ENCODE results near the gene SLC1A7. TPM values are rescaled to one million over a fixed set of nuclear protein-coding genes. Genes with fewer than 3 reads are reported as not detected.

The SLC1A7 gene
- total RNA-seq, 2 donors from 2014 or later: not detected

DNA sequence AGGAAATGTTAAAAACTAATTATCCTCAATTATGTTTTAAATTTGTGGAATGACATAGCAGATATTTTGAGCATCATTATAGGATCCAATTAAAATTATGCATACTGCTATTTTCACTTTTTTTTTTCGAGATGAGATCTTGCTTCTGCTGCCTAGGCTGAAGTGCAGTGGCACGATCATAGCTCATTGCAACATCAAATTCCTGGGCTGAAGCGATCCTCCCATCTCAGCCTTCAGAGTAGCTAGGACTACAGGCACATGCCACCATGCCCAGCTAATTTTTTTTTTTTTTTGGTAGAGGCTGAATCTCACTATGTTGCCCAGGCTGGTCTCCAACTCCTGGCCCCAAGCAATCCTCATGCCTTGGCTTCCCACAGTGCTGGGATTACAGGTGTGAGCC is 11.3 kb upstream of the SLC1A7 start:
- Mint-ChIP-seq H3K36me3 (ENCODE audit: insufficient read depth in 2 of 2) (no peaks in the 10 kb centered on the region), H3K9me3 (no peaks in the 10 kb centered on the region), H3K27me3 (ENCODE audit: low read depth) (no peaks in the 10 kb centered on the region), H3K27ac (no peak overlapping the region), H3K4me1 (ENCODE audit: low read depth) (no peaks in the 10 kb centered on the region), H3K4me3 (no peak overlapping the region)
- DNase-seq (no peak), ATAC-seq (replicated peaks in 1 of 2) (no peak)

DNA sequence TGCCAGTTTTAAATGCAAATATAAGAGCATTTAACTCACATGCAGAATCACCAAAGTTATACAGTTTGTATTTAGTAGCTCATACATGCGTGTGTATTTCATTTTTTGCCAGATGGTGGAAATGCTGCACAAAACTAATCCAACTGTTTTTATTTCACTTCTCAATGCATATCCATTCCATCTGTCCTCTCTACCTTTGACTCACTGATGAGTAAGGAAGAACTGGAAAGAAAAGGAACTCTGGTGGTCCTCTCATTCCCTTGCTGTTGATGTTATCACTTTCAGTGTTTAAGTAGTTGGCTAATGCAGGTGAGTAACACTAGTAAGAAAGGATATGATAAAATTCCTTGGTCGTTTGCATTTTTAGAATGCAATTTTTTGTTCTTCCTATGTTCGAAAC is 5.7 kb upstream of the SLC1A7 start:
- no peaks in the 10 kb centered on the region for H3K4me1 Mint-ChIP-seq (ENCODE audit: low read depth)
- DNase-seq (no peak), ATAC-seq (replicated peaks in 1 of 2) (no peak)
- no peaks in the 10 kb centered on the region for H3K27me3 Mint-ChIP-seq (ENCODE audit: low read depth)
- H3K27ac Mint-ChIP-seq: no peak overlapping the region
- no peak overlapping the region for H3K4me3 Mint-ChIP-seq
- H3K36me3 Mint-ChIP-seq (ENCODE audit: insufficient read depth in 2 of 2): no peaks in the 10 kb centered on the region
- H3K9me3 Mint-ChIP-seq: no peaks in the 10 kb centered on the region

DNA sequence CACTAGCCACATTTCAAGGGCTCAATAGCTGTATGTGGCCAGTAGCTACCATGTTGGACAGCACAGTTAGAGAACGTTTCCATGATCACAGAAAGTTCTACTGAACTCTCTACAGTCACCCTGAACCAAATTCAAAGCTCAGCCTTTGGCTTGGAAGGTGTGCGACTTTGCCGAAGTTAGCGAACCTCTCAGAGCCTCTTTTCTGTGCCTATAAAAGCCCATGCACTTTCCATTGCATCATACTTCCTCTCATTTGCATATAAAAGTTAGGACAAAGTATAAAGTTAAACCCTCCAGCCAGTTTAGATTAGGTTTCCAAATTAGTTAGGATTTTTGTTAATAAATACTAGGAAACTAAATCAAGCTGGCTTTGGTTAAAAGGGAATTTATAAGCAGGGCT is 4.7 kb upstream of the SLC1A7 start:
- Mint-ChIP-seq H3K4me3 (no peak overlapping the region), H3K36me3 (ENCODE audit: insufficient read depth in 2 of 2) (no peaks in the 10 kb centered on the region), H3K4me1 (ENCODE audit: low read depth) (no peaks in the 10 kb centered on the region), H3K27ac (no peak overlapping the region), H3K27me3 (ENCODE audit: low read depth) (no peaks in the 10 kb centered on the region), H3K9me3 (no peaks in the 10 kb centered on the region)
- DNase-seq: no peak
- ATAC-seq (replicated peaks in 1 of 2): no peak

DNA sequence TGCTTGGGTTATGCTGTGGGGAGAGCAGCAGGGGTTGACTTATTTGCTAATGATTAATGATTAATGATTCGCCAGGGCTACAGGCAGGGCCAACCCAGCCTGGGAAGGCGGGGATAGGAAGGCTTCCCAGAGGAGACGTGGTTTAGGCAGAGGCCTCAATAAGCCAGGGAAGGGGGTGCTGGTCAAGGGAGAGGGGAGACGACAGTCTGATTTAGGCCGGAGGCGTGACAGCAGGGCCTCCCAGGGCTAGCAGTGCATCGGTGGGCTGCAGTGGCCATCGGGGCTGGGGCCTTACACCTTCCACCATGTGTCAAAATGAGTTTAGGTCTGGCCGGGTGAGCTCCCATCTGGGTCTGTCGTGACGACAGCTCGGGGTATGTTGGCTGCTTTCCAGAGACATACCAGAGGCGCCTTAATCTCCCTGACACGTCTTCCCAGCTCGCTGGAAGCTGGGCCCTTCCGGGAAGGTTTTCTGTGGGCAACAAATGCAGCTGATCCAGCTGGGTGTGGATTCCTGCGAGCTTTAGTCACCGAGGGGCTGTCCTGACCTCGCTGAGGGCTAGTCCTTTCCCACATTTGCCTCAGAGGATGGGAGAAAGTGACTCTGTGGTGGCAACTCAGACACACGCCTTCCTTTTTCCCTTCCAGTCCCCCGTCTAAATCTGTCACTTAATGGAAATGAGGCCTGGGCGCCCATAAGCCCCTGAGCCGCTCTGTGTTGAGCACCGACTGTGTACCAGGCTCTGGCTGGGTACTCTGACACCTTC is 3.7 kb upstream of the SLC1A7 start:
- H3K4me3 Mint-ChIP-seq: no peak overlapping the region
- ATAC-seq (replicated peaks in 1 of 2): no peak
- H3K9me3 Mint-ChIP-seq: no peaks in the 10 kb centered on the region
- no peaks in the 10 kb centered on the region for H3K36me3 Mint-ChIP-seq (ENCODE audit: insufficient read depth in 2 of 2)
- H3K27ac Mint-ChIP-seq: no peak overlapping the region
- H3K4me1 Mint-ChIP-seq (ENCODE audit: low read depth): no peaks in the 10 kb centered on the region
- DNase-seq: no peak
- H3K27me3 Mint-ChIP-seq (ENCODE audit: low read depth): no peaks in the 10 kb centered on the region

DNA sequence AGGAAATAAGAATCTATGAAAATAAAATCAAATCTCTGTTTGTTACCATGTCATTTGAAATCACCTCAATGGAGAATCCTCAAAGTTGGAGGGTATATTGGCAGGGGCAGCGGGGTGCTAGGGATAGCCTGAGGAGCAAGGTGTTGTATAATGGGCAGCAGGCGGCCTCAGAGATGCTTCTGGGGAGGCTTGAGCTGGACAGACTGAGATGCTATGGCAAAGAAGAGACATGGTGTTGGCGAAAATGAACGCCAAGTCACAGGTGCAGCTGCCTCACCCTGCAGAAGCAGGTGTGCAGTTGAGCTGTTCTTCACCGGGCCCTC is 3.1 kb upstream of the SLC1A7 start:
- Mint-ChIP-seq H3K36me3 (ENCODE audit: insufficient read depth in 2 of 2) (no peaks in the 10 kb centered on the region), H3K9me3 (no peaks in the 10 kb centered on the region), H3K4me1 (ENCODE audit: low read depth) (no peaks in the 10 kb centered on the region), H3K4me3 (no peak overlapping the region), H3K27ac (no peak overlapping the region), H3K27me3 (ENCODE audit: low read depth) (no peaks in the 10 kb centered on the region)
- DNase-seq: no peak
- ATAC-seq (replicated peaks in 1 of 2): no peak

DNA sequence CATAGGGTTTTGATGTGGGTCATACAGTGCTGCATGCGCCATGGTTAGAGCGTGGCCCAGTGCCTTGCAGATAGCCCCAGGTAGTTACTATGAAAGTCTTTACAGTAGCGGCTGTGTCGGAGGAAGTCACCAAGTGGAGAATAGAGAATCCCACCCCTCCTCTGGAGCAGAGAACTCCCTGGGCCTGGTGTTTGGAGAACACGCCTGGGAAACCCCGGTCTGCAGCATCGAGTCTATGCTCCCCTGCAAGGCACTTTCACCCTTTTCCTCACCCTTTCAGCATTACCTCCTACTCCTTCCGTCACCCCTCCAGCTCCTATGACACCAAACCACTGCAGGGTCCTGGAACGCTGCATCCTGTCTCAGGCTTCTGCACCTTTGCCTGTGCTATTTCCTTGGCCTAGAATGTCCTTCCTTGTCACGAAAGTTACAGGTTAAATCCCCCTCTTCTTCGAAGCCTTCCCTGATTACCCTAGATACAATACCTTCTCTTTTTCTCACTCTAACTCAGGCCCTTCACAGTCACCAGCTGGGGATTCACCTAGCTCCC is 2.7 kb upstream of the SLC1A7 start:
- no peaks in the 10 kb centered on the region for H3K4me1 Mint-ChIP-seq (ENCODE audit: low read depth)
- no peaks in the 10 kb centered on the region for H3K9me3 Mint-ChIP-seq
- H3K36me3 Mint-ChIP-seq (ENCODE audit: insufficient read depth in 2 of 2): no peaks in the 10 kb centered on the region
- no peak overlapping the region for H3K27ac Mint-ChIP-seq
- no peak for ATAC-seq (replicated peaks in 1 of 2)
- no peaks in the 10 kb centered on the region for H3K27me3 Mint-ChIP-seq (ENCODE audit: low read depth)
- DNase-seq: no peak
- H3K4me3 Mint-ChIP-seq: no peak overlapping the region

DNA sequence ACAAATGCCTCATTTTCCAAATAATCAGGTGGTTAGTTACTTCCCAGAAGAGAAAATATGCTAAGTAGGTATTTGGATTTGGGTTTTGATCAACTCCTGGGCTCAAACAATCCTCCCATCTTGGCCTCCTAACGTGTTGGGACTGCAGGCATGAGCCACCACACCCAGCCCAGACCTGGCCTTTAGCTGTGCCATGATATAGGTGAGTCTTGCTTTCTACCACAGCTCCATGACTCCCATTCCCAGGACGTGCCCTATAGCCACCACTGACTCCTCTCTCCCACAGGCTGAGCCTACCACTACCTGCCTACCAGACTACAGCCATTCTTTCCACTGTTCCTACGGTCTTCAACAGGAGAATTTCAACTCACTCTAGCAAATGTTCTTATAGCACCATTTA is 1.8 kb upstream of the SLC1A7 start:
- ATAC-seq (replicated peaks in 1 of 2): no peak
- Mint-ChIP-seq H3K4me1 (ENCODE audit: low read depth) (no peaks in the 10 kb centered on the region), H3K9me3 (no peaks in the 10 kb centered on the region), H3K36me3 (ENCODE audit: insufficient read depth in 2 of 2) (no peaks in the 10 kb centered on the region), H3K27me3 (ENCODE audit: low read depth) (no peaks in the 10 kb centered on the region), H3K4me3 (no peak overlapping the region), H3K27ac (no peak overlapping the region)
- DNase-seq: no peak

DNA sequence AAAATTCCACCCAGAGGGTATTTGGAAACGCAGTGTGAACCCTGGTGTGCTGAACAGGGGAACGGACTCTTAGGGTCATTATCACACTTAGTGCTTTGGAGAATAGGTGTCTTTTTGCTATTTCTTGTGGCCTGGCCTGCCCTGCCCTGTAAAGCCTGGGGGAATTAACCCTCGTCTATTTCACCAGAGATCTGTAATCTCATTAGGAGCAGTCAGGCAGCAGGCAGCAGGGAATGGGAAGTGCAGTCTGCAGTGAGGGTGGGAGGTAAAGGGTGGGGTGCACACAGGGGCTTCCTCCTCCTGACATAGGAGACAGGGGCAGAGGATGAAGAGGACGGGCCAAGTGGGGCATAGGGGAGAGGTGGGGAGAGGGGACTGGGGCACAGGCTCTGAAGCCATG is 1.1 kb upstream of the SLC1A7 start:
- Mint-ChIP-seq H3K9me3 (no peaks in the 10 kb centered on the region), H3K4me1 (ENCODE audit: low read depth) (no peaks in the 10 kb centered on the region), H3K36me3 (ENCODE audit: insufficient read depth in 2 of 2) (peaks cover 0 to 2% of the 10 kb centered on the region in 2 donors), H3K27ac (no peak overlapping the region), H3K4me3 (no peak overlapping the region), H3K27me3 (ENCODE audit: low read depth) (no peaks in the 10 kb centered on the region)
- ATAC-seq (replicated peaks in 1 of 2): no peak
- DNase-seq: no peak

DNA sequence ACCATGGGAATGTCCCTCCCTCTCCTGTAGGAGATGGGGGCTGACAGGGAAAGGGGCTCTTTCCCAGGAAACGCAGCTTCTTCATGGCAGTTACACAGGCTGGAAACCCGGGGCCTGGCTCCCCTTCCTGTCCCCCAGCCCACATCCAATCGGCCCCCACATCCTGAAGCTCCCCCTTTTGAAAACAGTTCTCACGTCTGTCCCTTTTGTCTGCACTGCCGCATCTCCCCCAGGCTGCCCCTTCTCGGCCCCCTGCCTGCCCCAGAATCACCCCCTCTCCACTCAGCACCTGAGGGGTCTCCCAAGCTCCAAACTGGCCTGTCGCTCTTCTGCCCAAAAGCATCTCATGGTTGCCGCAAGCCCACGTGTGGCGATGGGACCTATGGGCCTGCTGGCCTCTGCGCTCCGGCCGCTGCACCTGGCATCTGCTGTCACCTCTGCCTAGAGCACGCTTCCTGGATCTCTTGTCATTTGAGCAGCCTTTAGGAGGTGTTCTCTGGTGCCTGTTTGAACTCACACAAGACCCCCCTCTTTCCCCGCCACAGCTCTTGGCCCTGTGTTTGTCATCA is 867 bp downstream of the SLC1A7 start:
- ATAC-seq (replicated peaks in 1 of 2): no peak

DNA sequence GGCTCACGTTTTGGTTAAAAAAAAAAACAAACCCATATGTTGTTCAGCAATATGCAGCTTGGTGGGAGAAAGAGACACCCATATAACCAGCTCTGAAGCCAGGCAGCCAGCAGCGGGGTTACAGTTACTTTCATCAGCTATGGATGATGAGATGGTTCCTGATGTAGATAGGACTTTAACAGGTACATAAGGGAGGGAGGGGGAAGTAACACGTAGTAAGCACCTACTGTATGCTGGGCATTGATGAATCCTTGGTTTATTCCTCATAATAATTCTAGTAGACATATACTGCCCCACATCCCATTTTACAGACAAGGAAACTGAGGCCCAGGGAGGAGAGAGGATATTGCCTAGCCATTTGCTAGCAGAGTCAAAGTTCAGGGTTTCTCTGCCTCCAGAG is 2.0 kb downstream of the SLC1A7 start:
- H3K27me3 Mint-ChIP-seq (ENCODE audit: low read depth): no peaks in the 10 kb centered on the region
- DNase-seq (no peak), ATAC-seq (replicated peaks in 1 of 2) (no peak)
- peaks cover 5% of the 10 kb centered on the region for H3K4me1 Mint-ChIP-seq (ENCODE audit: low read depth)
- no peak overlapping the region for H3K4me3 Mint-ChIP-seq
- no peak overlapping the region for H3K27ac Mint-ChIP-seq
- peaks cover 8 to 9% of the 10 kb centered on the region in 2 donors for H3K9me3 Mint-ChIP-seq
- H3K36me3 Mint-ChIP-seq (ENCODE audit: insufficient read depth in 2 of 2): peaks cover 6 to 11% of the 10 kb centered on the region in 2 donors

More for the DNA sequence above, 867 bp downstream of the SLC1A7 start:
- Mint-ChIP-seq H3K27me3 (ENCODE audit: low read depth) (no peaks in the 10 kb centered on the region), H3K9me3 (peaks cover 8 to 9% of the 10 kb centered on the region in 2 donors), H3K36me3 (ENCODE audit: insufficient read depth in 2 of 2) (peaks cover 6 to 11% of the 10 kb centered on the region in 2 donors), H3K4me1 (ENCODE audit: low read depth) (peaks cover 5% of the 10 kb centered on the region), H3K27ac (no peak overlapping the region), H3K4me3 (no peak overlapping the region)
- no peak for DNase-seq

DNA sequence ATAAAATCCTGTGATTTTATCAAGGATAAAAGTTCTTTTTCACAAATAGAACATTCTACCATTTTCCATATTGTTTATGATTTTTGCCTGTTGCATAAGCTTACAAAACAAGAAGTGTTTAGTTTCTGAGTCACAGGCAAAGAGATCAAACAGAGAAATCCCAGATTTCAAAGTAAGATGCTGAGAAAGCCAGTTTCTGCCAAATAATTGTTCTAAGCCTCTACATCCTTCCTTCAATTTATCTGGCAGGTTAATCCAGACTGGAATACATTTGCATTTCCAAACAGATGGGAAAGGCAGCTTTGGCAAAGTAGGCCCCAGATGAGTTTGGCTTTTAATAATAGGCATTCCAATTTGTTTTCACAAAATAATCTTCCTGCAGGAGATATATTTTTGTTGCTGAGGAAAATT is 2.5 kb downstream of the SLC1A7 start:
- Mint-ChIP-seq H3K36me3 (ENCODE audit: insufficient read depth in 2 of 2) (peaks cover 6 to 11% of the 10 kb centered on the region in 2 donors), H3K27me3 (ENCODE audit: low read depth) (no peaks in the 10 kb centered on the region), H3K4me3 (no peak overlapping the region), H3K9me3 (peaks cover 8 to 9% of the 10 kb centered on the region in 2 donors), H3K4me1 (ENCODE audit: low read depth) (peaks cover 5% of the 10 kb centered on the region), H3K27ac (no peak overlapping the region)
- no peak for DNase-seq
- no peak for ATAC-seq (replicated peaks in 1 of 2)

DNA sequence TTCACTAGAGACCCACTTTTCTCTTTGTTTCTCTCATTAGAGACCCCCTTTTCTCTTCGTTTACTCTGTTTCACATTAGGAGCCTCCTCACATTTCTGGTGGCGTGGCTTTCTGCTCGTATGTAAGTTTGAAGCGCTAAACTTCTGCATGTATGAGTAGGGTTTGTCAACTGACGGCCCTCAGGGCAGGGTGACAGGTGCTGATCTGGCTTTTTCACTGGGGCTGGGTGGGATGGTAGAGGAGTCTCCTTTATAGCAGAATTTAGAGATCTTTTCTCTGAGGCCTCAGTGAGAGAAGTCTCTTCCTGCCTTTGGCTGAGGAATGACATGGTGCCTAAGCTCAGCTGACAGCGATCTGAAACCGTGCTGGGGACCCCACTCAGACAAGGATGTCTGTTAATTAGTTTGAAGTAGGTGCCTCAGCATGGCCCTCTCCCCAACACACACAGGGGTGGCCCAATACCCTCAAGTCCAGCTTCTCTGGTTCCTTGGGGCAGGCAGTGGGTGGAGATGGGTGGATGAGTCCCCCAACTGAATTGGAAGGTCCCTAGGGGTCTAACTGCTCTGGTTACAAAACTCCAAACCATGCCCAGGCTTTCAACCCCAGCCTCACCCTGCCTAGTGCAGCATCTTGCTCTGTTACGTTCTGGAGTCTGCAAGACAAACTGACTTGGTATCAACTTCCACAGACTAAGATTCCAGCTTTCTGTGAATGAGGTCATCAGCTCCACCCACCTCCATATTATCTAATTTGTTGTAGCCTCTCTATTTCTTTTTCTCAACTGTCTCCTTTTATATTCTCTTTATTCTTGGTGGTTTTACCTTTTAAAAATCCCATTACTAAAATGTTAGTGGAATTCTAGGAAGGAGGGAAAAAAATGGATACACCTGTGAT is 3.2 kb downstream of the SLC1A7 start:
- DNase-seq: no peak
- no peak overlapping the region for H3K4me3 Mint-ChIP-seq
- H3K4me1 Mint-ChIP-seq (ENCODE audit: low read depth): peaks cover 5% of the 10 kb centered on the region
- peaks cover 8 to 9% of the 10 kb centered on the region in 2 donors for H3K9me3 Mint-ChIP-seq
- H3K27ac Mint-ChIP-seq: no peak overlapping the region
- H3K27me3 Mint-ChIP-seq (ENCODE audit: low read depth): no peaks in the 10 kb centered on the region
- no peak for ATAC-seq (replicated peaks in 1 of 2)
- peaks cover 6 to 11% of the 10 kb centered on the region in 2 donors for H3K36me3 Mint-ChIP-seq (ENCODE audit: insufficient read depth in 2 of 2)

DNA sequence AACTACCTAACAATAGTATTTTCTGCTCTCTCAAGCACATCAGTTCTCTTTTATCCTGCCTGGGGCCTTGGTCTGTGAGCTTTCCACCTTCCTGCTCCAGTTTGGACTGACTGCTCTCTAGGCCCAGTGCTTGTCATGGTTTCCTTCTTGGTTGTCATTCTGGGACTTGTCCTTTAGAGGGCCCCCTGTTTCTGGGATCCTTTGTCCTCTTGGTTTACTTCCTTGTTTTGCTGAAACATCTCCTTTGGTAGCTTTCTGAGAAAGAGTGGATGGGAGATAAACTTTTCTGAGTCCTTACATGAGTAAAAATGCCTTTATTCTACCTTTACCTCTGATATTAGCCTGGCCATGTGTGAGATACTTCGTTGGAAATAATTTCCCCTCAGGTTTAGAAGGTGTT is 4.7 kb downstream of the SLC1A7 start:
- Mint-ChIP-seq H3K4me3 (no peak overlapping the region), H3K36me3 (ENCODE audit: insufficient read depth in 2 of 2) (peaks cover 6 to 11% of the 10 kb centered on the region in 2 donors), H3K27me3 (ENCODE audit: low read depth) (no peaks in the 10 kb centered on the region), H3K4me1 (ENCODE audit: low read depth) (peaks cover 5% of the 10 kb centered on the region), H3K9me3 (peaks cover 8 to 9% of the 10 kb centered on the region in 2 donors), H3K27ac (no peak overlapping the region)
- ATAC-seq (replicated peaks in 1 of 2) (no peak), DNase-seq (no peak)

Data from activated T-cell treated with anti-CD3 and anti-CD28 coated beads, Interleukin-2, amount 50 U/mL, for 72 hours (primary cell).